NCI-H2196 treated with DMSO at 0.1 percent for 48 hours (cell line): ENCODE data around the gene NPHP3.
A peak's percentile ranks its signal among the peaks of the same experiment; 100 is the strongest.
"Not testable (repeated sequence)": the region's sequence is repeated elsewhere in the genome, so short reads cannot be mapped to it uniquely, and the experiment has no call there.

Source experiments
- DNase-seq: peaks from one replicate; lab custom pipeline; 2025; ENCODE audit not compliant: unreplicated experiment; lab: John Stamatoyannopoulos, UW

NPHP3 gene, protein sequence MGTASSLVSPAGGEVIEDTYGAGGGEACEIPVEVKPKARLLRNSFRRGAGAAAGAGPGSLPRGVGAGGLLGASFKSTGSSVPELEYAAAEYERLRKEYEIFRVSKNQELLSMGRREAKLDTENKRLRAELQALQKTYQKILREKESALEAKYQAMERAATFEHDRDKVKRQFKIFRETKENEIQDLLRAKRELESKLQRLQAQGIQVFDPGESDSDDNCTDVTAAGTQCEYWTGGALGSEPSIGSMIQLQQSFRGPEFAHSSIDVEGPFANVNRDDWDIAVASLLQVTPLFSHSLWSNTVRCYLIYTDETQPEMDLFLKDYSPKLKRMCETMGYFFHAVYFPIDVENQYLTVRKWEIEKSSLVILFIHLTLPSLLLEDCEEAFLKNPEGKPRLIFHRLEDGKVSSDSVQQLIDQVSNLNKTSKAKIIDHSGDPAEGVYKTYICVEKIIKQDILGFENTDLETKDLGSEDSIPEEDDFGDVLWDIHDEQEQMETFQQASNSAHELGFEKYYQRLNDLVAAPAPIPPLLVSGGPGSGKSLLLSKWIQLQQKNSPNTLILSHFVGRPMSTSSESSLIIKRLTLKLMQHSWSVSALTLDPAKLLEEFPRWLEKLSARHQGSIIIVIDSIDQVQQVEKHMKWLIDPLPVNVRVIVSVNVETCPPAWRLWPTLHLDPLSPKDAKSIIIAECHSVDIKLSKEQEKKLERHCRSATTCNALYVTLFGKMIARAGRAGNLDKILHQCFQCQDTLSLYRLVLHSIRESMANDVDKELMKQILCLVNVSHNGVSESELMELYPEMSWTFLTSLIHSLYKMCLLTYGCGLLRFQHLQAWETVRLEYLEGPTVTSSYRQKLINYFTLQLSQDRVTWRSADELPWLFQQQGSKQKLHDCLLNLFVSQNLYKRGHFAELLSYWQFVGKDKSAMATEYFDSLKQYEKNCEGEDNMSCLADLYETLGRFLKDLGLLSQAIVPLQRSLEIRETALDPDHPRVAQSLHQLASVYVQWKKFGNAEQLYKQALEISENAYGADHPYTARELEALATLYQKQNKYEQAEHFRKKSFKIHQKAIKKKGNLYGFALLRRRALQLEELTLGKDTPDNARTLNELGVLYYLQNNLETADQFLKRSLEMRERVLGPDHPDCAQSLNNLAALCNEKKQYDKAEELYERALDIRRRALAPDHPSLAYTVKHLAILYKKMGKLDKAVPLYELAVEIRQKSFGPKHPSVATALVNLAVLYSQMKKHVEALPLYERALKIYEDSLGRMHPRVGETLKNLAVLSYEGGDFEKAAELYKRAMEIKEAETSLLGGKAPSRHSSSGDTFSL (N-terminal part only)

DNA sequence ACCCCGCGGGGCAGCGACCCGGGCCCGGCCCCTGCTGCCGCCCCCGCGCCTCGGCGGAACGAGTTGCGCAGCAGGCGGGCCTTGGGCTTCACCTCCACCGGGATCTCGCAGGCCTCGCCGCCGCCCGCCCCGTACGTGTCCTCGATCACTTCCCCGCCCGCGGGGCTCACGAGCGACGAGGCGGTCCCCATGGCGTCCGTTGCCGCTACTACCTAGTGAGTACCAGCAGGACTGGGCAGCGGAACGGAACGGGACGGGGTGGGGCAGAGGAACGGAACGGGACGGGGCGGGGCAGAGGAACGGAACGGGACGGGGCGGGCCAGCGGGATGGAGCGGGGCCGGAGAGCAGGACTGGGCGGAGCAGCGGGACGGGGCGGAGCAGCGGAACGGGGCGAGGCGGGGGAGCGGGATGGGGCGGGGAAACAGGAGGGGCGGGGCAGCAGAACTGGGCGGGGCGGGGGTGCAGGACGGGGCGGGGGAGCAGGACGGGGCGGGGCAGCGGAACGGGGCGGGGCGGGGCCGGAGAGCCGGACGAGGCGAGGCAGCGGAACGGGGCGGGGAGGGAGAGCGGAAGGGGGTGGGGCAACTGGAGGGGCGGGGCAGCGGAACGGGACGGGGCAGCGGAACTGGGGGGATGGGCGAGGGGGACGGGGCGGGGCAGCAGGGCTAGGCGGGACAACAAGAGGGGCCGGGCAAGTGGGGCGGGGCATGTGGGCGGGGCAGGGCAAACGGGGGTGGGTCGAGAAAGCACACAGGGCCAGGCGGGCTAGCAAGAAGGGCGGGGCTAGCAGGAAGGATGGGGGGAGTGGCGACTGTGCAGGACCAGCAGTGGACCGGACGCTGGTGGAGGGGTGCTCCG is at the start of gene NPHP3:
Gene NPHP3, minus strand, starts transcription at position 245 of the 859 bp plus-strand sequence. Its CDS starts 54 bp downstream, at position 191.
- peak; percentile 98 for DNase-seq

DNA sequence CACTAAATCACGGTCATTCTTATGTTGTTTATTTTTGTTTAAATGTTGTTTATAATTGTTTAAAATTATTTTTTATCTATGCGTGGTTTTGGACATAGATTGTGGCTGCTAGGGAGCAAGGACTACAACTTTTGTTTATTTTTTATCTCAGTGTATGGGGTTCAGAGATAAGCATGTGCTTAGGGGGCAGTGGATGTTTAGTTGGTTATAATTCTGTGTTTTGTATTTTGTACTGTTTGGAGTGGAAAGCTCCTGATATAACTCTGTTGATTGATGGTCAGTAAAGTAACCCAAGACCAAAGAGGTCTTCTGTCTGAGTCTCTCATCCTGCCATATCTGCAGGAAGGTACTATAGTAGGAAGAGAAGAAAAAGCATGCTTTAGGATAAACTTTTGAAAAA is 36.5 kb upstream of the NPHP3 start:
- DNase-seq, result no peak

DNA sequence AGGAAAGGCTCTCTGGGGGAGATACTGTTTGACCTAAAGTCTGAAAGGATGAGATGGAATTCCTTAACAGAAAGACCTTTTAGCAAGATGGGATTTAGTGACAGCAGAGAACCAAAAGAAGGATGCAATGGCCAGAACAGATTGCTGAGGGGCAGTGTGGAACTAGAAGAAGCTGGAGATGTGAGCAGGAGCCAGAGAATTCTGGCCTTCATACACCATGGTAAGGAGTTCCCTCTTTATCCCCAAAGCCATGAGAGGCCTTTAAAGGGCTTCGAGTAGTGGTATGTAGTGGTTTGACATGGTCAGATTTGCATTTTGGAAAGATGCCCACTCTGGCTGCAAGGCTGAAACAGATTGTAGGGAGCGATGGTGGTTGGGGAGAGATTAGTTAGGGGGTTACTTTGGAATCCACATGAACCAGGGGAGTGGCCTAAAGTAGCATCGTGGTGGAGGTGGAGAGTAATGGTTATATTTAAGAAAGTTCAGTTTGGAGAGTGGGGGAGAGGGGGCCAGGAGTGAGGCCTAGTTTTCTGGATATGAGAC is 34.0 kb upstream of the NPHP3 start:
- DNase-seq, result no peak

DNA sequence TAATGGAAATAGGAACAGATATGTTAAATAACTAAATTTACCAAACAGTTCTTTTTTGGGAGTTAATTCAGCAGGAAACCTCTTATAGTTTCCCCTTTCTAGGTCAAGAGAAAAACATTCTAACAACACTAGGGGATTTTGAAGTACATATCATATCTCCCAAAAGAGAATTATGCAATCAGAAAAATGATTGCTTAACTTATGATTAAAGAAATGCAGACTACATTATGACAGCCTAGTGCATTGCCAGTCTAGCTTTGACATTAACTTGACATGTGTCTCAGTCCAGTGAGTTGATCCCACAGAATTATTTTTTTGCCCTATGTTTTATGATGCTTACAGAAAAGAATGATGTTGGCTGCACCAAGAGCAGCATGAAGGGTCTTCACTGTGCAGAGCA is 31.7 kb upstream of the NPHP3 start:
- no peak for DNase-seq

DNA sequence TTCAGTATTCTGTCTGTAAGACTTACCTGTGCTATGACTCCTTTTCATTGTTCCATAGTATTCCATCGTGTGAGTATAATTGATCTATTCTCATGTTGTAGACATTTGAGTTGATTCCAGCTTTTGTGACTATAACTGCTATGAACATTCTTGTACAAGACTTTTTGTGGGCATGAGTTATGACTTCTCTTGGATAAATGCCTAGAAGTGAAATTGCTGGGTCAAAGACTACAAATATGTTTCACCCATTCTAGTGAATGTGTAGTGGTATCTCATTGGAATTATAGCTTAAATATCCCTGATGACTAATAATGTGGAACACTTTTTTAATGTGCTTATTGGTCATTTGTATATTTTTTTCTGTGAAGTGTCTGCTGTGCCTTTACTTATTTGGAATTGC is 27.6 kb upstream of the NPHP3 start:
- no peak for DNase-seq

DNA sequence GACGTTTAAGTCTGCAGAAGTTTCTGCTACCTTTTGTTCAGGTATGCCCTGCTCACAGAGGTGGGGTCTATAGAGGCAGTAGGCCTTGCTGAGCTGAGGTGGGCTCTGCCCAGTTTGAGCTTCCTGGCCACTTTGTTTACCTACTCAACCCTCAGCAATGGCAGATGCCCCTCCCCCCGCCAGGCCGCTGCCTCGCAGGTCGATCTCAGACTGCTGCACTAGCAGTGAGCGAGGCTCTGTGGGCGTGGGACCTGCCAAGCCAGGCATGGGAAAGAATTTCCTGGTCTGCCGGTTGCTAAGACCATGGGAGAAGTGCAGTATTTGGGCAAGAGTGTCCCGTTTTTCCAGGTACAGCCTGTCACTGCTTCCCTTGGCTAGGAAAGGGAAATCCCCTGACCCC is 24.5 kb upstream of the NPHP3 start:
- DNase-seq, result not testable (repeated sequence)

DNA sequence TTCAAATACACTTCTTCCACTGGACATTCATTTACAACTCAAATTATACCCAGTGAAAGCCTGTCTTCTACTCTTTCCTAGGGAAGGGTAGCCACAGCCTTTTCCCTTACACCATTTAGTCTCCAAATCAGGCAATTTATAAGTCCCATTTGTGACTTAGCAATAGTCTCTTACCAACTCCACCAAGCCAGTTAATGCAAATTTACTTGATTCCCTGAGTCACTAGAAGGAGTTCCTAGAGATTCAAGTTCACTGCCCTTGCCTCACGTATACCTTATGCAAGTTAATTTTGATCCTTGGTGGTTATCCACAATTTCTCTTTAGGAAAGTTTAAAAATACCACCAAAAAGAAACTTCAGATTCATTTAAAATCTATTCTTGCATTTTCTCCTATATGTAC is 16.1 kb upstream of the NPHP3 start:
- no peak for DNase-seq

DNA sequence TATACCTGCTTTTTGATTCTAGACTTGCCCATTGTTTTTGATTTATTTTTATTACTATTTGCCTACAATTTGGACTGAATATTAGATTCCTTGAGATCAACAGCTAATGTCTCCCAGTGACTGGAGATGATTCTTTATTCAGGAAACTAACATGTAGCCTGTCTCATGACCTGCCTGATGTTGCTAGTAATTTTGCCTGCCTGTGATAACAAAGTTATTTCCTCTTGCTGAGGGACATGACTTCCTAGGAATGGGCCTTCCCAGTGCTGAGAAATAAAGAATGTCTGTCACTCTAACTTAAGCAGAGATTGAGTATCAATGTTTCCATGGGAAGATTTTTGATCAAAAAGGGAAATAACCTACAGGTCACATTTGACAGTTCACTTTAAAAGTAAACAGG is 13.4 kb upstream of the NPHP3 start:
- no peak for DNase-seq

DNA sequence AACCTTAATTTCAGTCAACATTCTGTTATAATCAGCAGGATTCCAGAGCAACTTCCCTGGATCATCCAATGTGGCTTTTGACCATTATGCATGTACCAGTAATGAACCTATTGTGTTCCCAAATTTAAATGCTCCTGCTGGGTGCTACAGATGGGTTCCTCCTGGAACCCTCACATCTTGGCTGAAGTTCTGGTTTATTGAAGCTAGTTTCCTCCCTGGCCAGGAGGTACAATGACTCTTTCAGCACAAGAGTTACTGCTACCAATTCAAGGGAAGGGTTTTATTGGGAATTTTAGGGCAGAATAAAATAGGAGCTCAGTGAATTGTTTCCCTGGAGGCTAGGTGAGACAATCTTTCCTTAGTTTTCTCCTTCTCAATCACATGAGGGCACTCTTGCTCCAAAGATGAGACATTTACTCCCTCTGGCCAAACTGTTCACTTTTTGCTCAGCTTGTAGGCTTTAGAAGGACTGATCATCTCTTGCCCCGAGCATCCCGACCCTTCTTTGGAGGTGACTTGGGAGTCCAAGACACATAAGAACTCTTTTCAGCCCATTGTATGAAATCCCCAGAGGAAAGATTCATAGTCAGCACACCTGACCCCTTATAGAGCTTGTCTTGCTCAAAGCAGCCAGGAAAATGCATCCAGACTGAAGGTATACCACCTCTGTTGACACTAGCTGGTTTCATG is 8.8 kb upstream of the NPHP3 start:
- DNase-seq, result peak; percentile 17

DNA sequence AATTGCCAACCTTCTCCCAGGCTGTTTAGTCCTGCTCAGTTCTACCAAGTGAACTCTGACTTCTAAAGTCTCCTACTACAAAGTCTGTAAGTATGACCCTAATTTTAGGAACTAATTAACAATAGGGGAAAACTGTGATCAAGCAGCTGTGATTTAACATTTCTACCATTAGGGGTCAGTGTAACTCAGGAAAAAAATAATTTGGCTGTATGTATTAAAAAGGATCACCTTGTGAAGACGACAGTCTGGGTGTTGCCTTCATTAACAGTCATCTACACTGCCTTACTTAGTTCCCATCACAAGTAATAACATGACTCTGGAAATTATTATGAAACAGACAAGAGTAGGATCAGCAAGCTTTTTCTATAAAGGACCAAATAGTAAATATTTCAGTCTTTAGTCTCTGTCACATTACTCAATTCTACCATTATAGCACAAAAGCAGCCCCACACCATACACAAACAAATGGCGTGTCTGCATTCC is 4.2 kb upstream of the NPHP3 start:
- peak; percentile 43 for DNase-seq

DNA sequence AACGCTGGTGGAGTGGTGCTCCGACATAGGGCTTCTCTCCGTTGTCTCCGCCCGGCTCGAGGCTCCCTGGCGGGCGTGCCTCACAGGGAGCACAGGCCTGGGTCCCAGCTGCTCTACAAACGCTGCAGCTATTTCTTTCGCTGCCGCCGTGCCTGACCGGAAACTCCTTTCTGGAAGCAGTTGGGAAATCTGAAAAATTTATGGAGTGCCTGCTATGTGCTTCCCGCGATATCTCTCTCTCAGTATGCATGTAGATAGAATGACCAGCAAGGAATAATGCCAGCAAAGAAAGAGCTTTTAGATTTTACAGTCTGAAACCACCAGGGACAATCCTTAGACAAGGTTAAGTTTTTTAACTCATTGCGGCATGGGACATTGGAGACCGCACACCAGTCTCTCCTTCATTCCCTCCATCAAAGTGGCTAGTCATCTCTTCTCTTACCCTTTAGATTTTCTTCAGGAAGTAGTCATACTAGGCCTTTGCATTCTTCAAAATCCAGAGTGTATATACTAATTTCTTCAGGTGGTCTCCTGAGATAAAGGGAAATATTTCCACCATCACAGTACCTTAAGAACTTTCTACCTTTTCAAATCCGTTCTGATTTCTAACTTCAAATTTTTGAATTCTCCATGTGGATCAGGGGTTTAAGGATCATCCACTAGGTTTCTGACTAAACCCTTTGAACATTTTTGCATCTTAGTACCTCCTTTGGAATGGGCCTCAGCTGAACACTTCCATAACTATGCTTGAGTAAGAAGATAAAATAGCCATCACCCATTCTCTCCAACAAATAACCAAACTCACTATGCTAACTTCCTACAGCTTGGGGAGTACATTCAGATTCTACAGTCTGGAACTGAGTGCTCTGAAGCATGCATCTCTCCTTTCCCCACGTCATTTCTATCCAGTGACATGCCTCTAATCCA is 1.1 kb upstream of the NPHP3 start:
- DNase-seq, result no peak

DNA sequence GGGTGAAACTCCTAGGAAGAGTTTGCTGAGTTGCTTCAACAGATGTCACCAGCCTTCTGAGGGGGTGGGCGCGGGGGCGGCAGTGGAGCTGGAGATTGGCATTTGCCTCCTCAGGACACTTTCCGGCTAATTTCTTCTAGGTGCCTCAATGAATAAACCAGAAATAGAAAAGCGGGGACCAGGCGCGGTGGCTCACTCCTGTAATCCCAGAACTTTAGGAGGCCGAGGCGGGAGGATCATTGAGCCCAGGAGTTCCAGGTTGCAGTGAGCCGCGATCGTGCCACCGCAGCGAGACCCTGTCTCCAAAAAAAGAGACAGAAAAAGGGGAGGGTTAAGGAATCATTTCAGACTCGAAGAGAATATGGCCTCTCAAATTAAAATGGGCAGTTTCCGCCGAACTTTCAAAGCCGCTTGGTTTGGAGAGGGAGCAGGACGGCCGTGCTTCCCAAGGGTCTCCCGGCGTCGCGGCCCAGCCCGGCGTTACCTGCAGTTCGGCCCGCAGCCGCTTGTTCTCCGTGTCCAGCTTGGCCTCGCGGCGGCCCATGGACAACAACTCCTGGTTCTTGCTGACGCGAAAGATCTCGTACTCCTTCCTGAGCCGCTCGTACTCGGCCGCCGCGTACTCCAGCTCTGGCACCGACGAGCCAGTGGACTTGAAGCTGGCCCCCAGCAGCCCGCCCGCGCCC is 587 bp downstream of the NPHP3 start:
- DNase-seq, result peak; percentile 76

DNA sequence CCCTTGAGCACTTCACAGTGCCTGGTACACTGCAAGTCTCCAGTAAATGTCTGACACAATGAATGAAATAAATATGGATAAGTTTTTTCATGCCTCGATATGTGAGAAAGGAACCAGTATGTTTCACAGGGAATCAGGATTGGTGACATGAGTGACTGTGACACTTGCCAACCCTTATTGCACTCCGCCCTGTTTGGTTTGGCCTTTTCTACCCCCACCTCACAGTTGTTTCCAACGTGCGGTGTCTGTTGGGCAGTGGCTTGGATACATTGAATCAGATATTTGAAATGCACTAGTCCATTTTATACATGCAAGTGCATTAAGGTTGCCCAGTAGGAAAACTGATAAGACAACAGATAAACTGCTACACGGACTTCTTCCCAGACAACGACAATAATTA is 2.0 kb downstream of the NPHP3 start:
- no peak for DNase-seq

DNA sequence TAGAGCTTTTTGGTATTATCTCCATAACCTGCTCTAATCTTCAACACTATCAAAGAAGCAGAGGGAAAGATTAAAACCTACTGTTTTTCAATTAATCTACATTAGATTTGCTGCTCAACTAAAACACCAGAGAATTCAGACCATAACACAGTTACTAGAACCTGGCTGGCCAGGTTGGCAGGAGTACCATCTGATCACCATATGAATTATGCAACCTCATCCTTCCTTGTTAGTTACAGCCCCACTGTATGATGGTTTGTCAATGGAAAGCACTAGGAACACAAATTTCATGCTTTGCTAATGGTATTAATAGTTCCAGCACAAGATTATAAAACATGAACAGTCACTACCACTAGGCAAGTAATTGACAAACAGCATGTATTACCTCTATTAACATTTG is 5.8 kb downstream of the NPHP3 start:
- DNase-seq, result no peak

DNA sequence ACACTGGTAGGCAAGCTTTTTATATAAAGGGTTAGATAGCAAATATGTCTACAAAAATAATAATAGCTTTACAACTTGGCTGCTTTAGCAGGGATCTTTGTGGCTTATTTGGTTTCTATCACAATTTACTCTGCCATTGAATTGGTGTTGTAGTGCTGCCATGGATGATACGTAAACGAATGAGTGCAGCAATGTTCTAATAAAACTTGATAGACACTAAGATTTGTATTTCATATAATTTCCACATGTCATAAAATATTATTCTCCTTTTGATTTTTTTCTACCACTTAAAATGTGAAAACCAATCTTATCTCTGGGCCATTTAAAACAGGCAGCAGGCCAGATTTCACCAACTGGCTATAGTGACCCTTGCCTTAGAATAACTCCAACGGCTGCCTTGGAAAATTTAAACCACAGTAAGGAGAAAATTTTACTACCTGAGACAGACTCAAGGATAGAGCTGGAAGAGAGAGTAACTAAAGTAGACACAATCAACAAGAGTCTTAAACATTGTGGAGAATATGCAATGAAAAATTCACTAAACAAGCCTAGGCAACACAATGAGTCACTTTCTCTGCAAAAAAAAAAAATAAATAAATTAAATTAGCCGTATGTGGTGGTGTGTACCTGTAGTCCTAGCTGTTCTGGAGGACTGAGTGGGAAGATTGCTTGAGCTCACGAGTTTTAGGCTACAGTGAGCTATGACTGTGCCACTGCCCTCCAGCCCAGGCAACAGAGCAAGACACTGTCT is 8.1 kb downstream of the NPHP3 start:
- no peak for DNase-seq

DNA sequence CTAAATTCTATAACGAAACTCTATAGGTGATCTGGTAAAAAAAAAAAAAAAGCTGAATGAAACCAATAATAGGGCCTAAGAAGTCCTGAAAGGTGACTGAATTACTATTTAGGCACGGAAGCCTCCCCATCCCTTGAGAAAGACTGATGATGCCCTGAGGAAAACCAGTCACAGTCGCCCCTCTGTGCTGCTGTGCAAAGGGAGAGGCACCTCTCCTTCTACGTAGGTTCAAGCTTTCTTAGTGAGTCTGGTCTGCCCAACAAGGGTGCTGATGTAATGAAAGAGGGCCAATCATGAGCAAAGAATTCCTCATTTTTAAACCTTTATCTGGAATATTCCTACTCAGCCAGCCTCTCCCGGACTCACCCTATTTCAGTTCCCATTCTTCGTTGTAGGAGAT is 11.9 kb downstream of the NPHP3 start:
- no peak for DNase-seq

DNA sequence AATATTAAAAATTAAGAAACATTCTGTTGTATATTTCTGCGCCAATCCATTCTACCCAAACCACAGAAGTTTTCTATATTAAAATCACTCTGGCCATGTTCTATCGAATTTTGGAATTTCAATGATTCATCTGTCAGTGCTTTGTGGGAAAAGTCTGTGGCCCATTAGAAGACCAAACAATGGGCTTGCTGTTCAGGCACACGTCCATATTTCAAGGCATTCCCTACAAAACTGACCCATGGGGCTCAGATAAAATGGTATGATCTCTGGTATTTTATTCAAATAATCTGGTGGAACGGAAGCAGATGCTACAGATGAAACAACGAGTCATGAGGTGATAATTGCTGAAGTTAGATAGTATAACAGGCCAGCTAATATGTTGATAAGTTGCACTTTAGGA is 12.4 kb downstream of the NPHP3 start:
- DNase-seq, result no peak
